NCI-H1048 (cell line): Measurements from ENCODE around the gene MEF2B.

ENCODE experiments used
- DNase-seq: peaks from one replicate; lab custom pipeline; 2025; lab: John Stamatoyannopoulos, UW

MEF2B gene

GRCh38 chr19:19098703-19099632, 71.1 kb downstream of the MEF2B start:
- no peak for DNase-seq

GRCh38 chr19:19098084-19098702, 71.9 kb downstream of the MEF2B start:
- no peak for DNase-seq

DNA sequence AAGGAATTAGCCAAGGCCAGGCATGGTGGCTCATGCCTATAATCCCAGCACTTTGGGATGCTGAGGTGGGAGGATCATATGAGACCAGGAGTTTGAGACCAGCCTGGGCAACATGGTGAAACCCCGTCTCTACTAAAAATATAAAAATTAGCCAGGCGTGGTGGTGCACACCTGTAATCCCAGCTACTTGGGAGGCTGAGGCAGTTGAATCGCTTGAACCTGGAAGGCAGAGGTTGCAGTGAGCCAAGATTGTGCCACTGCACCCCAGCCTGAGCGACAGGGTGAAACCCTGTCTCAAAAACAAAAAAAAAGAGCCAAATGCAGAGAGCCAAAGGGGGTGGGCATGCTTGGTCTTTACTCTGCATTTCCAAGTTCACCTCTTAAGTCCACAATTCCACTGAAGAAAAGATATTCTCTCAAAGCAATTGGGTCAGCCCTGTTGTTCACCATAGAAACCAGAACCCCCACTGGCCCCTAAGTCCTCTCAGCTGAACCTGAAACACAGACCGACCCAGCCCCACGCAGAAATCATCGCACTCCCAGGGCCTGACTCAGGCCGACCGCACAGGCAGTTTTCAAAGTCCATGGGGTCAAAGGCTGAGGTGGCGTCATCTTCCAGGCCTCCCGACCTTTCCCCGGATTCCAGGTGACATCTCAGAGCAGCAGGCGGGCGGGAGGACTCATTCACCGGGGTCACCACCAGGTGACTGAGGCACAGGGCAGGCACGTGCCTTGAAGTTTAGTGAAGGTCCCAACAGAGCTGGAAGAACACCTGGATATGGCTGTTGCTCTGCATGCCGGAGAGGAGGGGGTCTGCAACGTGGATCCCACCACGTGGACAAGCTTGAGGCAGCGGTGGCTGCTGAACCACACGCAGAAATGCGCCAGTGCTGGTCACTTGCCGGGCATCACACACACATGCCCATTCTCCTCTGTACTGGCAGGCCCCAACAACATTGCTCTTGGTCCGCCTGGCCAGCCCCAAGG, 73.1 kb downstream of the MEF2B start:
- DNase-seq = no peak

- no peak for DNase-seq
Observed at GRCh38 chr19:19095691-19096090, 74.4 kb downstream of the MEF2B start.
